ENCODE data around the gene TNFRSF25.

DNA sequence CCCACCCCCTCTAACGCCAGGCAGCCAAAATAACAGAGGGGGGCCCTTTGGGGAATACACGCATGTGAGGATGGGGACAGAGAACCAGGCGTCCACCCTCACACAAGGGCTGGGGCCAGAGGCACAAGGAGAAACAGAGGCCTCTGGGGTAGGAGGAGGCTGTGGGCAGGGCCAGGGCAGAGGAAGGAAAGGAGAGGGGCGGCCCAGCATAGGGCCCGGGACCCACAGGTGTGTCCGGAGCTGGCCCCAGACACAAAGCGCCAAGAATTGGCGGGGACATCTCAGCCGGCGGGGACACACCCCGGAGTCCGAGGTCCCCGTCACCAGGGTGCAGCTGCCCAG lies 18.8 kb upstream of the TNFRSF25 start:
- no peak for TF ChIP-seq GABPA (IDR thresholded peaks at IDR 0.05; ENCODE audit: low read depth)
- TF ChIP-seq, protein P1, sequence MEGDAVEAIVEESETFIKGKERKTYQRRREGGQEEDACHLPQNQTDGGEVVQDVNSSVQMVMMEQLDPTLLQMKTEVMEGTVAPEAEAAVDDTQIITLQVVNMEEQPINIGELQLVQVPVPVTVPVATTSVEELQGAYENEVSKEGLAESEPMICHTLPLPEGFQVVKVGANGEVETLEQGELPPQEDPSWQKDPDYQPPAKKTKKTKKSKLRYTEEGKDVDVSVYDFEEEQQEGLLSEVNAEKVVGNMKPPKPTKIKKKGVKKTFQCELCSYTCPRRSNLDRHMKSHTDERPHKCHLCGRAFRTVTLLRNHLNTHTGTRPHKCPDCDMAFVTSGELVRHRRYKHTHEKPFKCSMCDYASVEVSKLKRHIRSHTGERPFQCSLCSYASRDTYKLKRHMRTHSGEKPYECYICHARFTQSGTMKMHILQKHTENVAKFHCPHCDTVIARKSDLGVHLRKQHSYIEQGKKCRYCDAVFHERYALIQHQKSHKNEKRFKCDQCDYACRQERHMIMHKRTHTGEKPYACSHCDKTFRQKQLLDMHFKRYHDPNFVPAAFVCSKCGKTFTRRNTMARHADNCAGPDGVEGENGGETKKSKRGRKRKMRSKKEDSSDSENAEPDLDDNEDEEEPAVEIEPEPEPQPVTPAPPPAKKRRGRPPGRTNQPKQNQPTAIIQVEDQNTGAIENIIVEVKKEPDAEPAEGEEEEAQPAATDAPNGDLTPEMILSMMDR (IDR thresholded peaks at IDR 0.05; ENCODE audit: insufficient read depth, low read length): no peak
- no peak for TF ChIP-seq POLR2AphosphoS5 (IDR thresholded peaks at IDR 0.05; ENCODE audit: low read depth)
- TF ChIP-seq, protein P2, sequence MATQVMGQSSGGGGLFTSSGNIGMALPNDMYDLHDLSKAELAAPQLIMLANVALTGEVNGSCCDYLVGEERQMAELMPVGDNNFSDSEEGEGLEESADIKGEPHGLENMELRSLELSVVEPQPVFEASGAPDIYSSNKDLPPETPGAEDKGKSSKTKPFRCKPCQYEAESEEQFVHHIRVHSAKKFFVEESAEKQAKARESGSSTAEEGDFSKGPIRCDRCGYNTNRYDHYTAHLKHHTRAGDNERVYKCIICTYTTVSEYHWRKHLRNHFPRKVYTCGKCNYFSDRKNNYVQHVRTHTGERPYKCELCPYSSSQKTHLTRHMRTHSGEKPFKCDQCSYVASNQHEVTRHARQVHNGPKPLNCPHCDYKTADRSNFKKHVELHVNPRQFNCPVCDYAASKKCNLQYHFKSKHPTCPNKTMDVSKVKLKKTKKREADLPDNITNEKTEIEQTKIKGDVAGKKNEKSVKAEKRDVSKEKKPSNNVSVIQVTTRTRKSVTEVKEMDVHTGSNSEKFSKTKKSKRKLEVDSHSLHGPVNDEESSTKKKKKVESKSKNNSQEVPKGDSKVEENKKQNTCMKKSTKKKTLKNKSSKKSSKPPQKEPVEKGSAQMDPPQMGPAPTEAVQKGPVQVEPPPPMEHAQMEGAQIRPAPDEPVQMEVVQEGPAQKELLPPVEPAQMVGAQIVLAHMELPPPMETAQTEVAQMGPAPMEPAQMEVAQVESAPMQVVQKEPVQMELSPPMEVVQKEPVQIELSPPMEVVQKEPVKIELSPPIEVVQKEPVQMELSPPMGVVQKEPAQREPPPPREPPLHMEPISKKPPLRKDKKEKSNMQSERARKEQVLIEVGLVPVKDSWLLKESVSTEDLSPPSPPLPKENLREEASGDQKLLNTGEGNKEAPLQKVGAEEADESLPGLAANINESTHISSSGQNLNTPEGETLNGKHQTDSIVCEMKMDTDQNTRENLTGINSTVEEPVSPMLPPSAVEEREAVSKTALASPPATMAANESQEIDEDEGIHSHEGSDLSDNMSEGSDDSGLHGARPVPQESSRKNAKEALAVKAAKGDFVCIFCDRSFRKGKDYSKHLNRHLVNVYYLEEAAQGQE (IDR thresholded peaks at IDR 0.05; ENCODE audit: insufficient replicate concordance, low read depth): no peak
- TF ChIP-seq SPI1 (IDR thresholded peaks at IDR 0.05; ENCODE audit: borderline replicate concordance, low read depth): no peak

All from HL-60 (cell line).